UCSD-AML1 (cell line): ENCODE results near the gene DTNB.

Experiments
- DNase-seq: peaks from one replicate; lab custom pipeline; 2025; ENCODE audit not compliant: unreplicated experiment; lab: John Stamatoyannopoulos, UW

DTNB gene

DNA sequence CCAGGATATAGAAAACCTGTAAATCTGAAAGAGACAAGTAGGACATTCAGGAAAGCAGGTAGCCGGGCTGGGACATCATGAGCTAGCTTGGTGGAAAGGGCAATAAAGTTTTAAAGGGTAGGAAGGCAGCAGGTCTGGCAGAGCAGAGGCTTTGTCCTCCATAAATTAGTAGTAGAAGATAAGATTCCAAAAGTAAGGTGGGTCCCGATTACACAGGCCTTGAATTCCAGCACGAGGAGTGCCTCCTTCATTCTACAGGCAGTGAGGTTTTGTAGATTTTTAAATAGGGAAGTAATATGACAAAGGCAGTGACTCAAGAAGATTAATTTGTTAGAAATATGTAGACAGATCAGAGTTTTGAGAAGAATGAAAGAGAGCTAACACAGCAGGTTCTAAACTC lies 160.7 kb downstream of the DTNB start:
- DNase-seq, result no peak

DNA sequence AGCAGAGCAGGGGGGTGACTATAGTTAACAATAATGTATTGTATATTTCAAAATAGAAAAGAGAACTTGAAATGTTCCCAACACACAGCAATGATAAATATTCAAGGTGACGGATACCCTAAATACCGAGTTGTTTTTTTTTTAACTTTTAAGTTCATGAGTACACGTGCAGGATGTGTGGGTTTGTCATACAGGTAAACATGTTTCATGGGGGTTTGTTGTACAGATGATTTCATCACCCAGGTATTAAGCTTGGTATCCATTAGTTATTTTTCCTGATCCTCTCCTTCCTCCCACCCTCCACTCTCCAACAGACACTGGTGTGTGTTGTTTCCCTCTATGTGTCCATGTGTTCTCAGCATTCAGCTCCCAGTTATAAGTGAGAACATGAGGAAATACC lies 167.2 kb downstream of the DTNB start:
- DNase-seq, result no peak

DNA sequence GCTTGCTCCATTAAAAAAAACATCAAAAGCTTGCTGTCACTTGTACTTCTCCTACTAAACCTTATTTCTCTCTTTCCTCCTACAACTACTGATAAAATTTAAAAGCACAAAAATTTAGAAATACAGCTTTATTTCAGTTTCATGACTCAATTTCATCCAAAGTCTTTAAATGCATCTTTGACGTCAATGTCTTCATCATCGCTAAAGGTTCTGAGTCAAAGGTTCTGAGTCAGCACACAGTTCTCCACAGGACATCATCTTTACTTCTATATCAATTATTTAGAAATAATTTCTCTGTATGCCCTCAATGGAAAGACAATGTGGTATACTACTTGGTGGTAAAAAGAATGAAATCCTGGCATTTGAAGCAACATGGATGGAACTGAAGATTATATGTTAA lies 167.8 kb downstream of the DTNB start:
- no peak for DNase-seq

DNA sequence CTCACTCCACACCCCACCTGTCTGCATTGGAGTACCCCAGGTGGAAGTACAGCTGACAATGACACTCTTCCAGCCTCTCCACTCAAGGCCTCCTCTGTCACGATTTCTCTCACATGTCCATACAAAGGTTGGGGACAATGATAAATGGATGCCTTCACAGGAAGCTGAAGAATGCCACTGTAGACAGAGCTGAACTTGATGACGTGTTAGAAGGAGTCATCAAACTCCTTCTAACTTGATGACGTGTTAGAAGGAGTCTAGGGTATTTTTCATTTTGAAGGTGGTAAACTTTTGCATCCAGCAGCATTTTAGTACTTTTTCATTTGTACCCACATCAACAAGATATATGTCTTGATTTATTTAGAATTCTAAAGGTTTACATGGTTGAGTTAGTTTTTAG lies 168.2 kb downstream of the DTNB start:
- no peak for DNase-seq

DNA sequence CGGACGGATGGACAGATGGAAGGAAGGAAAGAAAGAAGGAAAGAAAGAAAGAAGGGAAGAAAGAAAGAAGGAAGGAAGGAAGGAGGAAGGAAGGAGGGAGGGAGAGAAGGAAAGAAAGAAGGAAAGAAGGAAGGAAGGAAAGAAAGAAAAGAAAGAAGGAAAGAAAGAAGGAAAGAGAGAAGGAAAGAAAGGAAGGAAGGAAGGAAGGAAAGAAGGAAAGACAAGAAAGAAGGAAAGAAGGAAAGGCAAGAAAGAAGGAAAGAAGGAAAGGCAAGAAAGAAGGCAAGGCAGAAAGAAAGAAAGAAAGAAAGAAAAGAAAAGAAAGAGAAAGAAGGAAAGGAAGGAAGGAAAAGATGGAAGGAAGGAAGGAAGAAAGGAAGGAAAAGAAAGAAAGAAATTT lies 169.1 kb downstream of the DTNB start:
- DNase-seq, result no peak

DNA sequence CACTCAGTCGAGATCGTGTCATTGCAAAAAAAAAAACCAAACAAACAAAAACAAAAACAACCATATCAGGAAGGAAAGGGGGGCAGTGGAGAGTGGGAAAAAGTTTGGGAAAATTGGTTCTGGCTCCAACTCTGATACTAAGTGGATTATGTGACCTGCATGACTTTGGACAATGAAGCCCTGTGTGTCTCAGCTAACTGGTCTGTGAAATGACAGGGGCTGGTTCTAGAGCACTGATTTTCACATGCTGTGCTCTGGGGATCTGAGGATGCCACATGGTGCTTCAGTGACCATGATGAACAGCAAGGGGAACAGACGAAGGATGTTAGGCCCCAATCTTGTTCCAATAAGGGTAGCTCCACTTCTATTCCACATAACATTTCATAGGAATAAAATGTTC lies 174.2 kb downstream of the DTNB start:
- DNase-seq, result no peak

DNA sequence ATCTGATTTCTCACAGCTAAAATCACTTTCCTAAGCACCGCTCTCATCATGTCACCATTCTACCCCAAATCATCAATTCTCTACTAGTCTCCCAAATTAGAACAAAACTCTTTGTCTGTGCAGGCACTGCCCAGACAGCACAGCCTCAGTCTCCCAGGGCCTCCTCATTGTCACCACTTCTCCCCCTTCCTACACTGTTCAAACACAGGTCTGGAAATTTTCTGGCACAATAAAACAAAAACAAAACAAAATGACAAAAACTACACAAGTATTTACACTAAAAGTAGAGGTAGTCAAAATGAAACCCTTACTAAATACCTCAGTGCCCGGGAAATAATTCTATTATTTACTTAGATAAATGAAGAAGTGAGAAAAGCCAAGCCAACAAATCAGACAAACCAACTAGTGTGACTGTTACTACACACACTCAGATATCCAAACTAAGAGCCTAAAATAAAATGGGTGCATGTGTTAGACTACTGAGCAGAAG lies 175.4 kb downstream of the DTNB start:
- DNase-seq, result no peak

DNA sequence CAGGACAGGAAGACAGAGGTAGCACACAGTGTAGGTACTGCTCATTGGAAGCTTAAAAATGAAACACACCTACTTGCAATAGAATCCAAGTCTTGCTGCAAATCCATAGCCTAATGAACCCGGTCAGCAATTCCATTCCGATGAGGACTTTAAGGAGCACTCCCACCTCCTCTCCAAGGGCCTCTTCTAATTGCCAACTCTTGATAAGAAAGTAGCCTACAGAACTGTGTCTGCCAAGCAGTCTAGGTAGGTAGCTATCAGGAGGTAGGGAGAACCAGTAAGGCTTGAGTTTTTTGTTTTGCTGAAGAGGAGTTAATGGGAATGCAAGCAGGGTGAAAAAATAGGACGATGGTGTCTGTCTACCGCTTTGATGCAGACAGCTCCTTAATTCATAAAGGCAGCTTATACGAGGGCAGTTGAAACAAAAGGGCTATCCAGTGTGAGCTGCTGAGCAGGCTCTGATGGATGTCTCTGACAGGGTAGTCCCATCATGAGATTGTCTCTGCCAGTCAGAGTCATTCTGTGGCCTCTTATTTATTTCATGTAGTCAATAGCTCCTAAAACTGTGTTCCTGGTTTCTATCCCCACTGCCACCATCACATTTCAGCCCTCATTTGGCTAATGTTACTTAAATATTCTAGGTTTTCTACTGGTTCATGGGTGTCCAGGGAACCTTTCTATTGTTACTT lies 176.0 kb downstream of the DTNB start:
- DNase-seq, result no peak

DNA sequence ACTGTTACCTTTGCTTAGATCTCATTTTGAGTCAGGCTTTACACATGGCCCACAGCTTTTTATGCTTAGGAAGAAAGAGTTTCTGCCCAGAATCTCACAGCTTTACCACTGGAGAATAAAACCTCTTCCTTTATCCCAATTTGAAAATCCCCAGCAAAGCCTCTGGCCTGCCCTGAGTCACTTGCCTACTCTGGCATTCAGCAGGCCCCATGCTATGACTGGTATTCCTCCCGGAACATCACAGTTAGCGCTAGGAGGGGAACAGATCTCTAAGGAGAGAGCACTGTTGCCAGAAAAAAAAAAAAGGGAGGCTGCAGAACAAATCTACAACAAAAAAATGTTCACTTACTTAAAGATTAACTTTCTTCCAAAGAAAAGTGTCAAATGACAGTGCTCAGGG lies 178.8 kb downstream of the DTNB start:
- no peak for DNase-seq

DNA sequence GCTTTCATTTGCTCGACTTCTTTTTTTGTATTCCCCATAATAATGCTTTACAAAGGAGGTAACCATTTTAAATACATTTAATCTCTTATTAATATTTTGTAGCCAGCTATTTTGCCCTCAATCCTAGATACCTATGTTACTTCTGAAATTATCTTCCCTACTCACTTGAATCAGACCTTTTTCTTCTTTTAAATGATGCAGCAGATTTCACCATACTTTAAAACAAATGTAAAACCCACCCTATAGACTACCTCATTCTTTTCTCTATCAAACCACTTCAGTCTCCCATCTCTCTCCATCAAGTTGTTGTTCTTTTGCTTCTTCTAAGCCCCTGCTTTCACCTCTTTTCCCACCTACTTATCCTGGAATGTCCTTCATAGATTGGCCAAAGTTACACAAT lies 180.2 kb downstream of the DTNB start:
- DNase-seq, result no peak

DNA sequence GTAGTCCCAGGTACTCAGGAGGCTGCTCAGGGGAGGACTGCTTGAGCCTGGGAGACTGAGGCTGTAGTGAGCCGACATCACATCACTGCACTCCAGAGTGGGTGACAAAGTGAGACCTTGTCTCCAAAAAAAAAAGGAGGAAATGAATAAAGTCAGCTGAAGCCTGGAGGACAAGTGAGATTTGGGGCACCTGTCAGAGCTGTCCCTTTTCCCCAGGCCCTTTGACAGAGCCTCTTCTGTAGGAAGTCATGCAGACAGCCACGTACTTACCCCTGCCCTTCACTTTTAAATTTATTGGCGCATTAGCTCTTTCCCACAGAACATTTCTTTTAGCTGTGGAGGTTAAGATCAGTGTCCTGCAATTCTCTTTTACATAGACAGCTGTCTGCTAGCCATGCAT lies 180.7 kb downstream of the DTNB start:
- no peak for DNase-seq

DNA sequence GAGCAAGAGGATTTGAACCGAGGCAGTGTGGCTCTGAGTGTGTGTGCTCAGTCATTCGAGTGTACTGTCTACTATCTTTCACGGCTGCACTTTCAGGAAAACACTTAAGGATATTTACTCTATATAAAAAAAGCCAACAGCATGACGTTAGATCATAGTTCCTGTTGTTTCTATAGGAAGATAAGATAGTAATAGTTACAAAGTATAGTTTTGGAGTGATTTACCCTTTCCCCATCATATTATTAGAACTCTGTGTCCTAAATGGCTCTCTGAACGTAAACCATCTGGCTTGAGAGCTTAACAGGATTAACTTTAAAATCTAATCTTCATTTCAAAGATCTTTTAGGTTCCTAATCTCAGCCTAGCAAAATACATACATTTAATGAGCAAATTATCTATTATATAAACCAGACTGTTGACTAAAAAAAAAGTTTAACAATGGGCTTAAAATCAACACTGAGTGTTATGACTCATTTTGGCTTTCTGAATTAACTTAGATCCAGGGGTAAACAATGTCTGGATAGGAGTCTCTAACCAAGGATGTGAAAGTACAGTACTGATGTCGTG lies 181.3 kb downstream of the DTNB start:
- DNase-seq, result no peak

DNA sequence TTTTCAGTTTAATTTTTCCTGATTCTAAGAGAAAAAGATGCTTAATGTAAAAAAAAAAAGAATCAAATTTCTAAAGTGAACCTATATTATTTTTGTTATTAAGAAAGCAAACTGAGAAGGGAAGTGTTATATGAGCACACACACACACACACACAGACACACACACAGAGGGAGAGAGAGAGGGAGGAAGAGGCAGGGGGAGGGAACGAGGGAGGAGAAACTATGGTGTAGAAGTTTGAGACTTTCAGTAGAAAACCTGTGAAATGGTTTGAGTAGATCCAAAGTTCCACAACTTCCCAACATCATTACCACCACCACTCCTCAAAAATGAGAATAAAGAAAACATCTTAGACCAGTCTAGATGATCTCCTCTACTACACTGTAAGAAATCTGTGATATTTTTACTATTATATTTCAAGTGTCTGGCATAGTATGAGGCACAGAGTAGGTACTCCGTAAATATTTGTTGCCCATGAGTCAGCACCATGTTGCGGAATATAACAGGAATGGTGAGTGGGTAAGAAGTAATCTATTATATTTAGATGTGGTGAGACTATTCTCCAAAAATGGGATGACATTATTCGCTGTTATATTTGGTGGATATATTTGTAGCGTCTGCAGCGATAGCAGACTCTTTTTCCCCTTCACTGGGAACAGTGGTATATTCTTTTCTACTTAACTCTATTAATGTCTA lies 182.2 kb downstream of the DTNB start:
- DNase-seq, result no peak

DNA sequence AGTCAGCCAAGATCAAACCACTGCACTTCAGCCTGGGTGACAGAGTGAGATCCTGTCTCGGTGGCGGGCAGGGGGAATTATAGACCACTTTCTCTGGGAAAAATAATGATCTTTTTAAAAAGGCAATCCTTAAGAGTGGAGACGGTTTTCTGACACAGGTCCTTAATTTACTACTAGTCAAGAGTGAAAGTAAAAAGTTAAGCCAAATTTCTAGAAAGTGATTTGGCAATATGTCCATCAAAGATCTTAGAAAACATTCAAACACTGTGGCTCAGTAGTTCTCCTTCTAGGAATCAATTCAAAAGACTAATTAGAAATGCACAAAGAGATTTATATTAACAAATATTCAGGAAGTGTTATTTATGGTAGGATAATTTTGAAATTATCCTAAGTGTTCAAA lies 183.2 kb downstream of the DTNB start:
- DNase-seq, result no peak

DNA sequence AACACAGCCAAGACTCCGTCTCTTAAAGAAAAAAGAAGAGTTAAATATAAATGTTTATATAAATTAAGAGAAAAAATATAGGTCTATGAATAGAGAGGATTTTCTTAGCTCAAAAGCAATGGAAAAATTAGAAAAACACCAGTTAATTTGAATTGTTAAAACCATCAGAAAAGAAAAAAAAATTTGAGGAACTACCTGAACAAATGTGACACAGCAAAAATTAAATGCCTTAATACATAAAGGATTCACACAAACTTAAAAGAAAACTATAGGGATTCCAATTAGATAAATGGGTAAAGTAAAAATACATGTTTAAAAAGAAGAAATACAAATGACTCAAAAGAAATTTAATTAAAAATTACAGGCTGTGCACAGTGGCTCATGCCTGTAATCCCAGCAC lies 183.7 kb downstream of the DTNB start:
- no peak for DNase-seq

DNA sequence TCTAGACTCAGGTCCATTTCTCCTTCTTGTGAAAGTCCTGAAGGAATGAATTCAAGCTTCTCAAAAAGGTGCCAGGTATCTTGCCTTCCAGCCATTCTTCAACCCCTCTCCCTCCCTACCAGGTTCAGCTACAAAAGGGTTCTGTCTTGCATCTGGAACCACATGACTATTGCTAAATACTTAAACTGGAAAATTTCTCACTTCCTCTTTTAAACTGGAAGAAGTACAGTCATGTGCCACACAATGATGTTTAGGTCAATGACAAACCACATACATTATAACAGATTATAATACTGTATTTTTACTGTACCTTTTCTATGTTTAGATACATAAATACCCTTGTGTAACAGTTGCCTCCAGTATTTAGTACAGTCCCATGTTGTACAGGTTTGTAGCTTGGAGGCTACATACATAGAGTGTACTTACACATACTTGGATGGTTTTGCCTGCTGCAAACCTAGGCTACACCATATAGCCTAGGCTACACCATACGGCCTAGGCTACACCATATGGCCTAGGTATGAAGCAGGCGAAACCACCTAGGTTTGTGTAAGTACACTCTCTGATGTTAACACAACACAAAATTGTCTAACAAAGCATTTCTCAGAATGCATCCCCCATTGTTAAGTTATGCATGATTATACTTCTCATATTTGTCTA lies 189.6 kb downstream of the DTNB start:
- no peak for DNase-seq

DNA sequence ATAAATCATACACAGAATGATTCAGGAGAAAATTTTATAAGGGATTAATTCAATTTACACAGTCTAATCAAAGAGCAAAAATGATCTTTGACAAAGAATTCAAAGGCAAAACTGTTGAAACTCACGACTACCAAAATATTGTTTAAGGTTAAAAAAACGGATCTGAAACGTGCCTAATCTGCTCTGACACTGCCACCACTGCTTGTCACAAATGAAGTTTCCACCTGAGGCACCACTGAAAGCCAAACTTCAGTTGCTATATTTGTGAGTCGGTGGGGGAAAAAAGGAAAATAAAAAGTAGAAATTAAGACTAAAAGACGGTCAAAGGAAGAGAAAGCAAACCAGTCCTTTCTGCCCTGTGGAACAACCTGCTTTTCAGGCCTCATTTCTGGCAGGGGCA lies 191.0 kb downstream of the DTNB start:
- no peak for DNase-seq

DNA sequence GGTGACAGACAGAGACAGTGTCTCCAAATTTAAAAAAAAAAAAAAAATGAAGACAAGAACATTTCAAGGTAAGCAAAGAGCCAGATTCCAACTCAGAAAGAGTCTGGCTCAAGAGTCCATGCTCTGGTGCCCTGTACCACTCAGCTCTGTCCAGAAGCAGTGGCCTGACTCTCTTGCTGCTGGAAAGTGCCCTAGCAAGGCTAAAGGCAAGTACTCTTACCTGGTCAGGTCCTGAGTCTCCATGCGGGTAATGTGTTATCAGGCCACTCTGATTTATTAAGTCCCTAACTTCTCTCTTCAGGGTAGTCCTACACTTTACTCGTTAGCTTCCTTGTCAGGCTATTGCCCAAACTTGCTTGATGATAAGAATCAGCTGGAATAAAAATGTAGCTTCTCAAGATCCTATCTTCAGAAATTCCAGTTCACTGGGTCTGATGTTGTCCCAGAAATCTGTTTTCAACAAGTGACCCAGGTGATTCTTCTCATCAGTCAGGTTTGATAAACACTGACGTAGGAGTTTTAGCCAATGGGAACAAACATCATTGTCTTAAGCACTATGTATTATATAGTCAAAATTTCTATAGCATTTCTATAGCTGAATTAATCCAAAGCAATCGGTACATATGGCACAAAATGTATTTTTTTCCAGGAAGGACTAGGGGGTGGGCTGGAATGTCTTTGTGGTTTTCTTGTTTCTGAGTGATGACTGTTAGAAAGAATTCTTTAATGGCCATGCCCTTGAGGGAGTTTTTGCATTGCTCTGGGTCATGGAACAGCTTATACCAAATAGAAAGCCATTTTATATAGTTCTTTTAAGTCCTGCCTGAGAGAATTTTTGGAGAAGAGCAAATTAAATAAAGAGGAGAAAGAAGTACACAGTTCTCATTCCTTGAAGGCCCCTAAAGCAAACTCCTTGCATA lies 191.7 kb downstream of the DTNB start:
- DNase-seq, result no peak

DNA sequence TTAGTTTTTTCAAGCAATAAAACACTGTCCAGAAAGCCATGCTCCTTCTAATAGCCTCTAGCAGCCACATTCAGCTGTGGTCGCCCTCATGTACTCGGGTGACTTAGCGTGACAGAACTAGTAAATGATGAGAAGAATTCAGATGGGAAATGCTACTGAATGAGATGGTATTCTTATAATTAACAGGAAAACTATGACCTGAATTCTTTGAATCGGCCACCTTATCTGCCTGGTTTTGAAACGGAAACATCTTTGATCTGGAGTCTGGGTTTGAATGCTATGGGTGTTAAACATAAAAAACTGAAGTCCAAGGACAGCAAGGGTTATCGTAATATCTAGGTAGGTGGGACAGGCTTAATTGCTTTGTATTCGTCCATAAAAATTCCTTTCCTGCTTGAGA lies 192.8 kb downstream of the DTNB start:
- DNase-seq, result no peak

DNA sequence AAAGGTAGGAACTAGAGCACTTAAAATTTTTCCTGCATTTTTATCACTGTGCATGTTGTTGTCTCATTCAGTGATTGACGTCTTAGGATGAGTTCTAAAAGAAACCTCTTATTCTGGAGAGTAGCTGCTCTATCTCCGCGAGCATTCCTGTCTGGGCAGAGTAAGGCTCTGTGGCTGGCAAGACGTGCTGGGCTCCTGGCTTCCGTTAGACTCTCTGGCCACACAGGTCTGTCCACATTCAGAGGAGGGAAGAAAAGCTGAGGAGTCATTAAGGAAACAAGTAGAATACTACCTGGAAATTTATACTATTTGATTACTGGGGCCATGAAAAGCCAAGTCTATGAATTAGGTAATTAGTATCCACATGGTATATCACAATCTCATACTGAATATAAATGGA lies 193.6 kb downstream of the DTNB start:
- no peak for DNase-seq

DNA sequence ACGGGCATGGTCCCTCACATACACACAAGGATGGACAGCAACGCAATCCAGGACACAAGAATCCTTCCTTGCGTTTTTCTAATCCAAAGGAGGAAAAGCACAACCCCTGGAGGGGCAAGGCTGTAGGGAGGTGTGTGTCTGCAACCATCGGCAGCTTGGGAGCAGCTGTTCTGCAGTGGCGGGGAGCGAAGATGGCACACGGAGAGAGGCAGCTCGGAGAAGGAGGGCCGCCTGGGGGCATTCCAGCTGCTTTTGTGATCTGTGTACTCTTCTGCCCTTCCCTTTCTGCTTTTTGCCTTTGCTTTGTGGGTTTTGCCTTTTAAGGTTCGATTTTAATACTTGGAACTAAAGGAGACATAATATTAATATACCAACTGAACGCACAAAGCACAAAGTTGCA lies 194.6 kb downstream of the DTNB start:
- no peak for DNase-seq
